ENCODE data around the gene NRP1. TPM values are rescaled to one million over a fixed set of nuclear protein-coding genes. Genes with fewer than 3 reads are reported as not detected.

NRP1 gene
- total and polyA plus RNA-seq, 9 donors, result 39.6 to 134 (median 67.2) TPM

DNA sequence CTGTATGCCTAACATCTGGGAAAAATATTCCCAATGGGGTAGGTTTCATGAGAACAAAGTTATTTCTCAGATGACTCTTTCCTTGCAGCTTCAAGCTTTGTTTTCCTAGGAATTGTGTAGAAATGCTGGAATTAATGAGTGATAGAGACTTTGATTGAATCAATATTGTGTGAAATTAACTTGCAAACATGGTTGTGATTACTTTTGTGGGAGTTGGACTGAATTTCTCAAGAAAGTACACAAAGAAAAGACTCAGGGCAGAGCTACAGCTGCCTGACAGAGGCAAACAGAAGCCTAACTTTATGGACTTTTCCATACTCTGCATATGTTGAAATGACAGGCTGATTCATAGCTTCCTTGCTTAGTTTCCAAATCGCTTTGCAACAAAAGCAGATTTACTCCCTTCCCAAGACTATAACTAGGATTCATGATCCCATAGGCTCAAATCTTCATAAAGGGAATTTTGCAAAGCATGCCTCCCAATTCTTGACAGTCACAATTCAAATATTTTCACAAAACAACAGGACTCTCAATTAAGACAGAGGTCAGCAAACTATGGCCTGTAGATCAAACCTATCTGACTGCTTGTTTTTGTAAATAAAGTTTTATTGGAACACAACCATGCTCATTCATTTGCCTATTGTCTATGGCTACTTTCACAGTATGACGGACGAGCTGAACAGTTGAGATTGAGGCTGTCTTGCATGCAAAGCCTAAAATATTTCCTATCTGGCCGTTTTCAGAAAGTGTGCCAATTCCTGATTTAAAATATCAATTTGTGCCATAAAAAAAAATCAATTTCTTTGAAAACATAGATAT lies 27.6 kb downstream of the NRP1 start:
- Histone ChIP-seq H3K4me1 (ENCODE audit: insufficient read depth) (peaks cover 8% of the 10 kb centered on the region), H3K36me3 (no peaks in the 10 kb centered on the region), H3K27ac (no peak overlapping the region), H3K9me3 (no peaks in the 10 kb centered on the region), H3K4me3 (no peak overlapping the region), H3K27me3 (no peaks in the 10 kb centered on the region)
- no peak for DNase-seq
- no peak for TF ChIP-seq CTCF (IDR thresholded peaks at IDR 0.05)
- no peak for TF ChIP-seq EP300 (IDR thresholded peaks at IDR 0.05)
- no peak for TF ChIP-seq POLR2A (IDR thresholded peaks at IDR 0.05)
- WGBS, 3 donors, result 80 to 84% (median 82%) methylated on average over 4 of the region's 4 CpGs
- intact Hi-C loops (cut with DNase I), result no loop called here

DNA sequence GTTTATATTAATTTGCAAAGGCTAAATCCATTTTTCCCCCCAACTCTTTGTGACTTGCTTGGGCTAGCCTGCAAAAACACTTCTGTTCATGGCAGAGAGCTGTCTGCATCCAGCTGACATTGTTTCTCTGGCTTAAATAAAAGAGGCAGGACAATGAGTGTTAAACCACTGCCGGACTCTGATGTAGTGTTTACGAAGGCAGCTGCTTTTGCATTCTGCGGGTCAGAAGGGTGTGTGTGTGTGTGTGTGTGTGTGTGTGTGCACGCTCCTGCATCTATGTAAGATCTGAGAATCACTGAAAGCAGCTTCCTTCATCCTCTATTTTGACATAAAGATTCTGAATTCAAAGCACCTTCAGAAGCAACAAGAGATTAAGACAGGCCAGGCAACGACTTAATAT lies 28.3 kb downstream of the NRP1 start:
- Histone ChIP-seq H3K27me3 (no peaks in the 10 kb centered on the region), H3K4me3 (no peak overlapping the region), H3K27ac (no peak overlapping the region), H3K36me3 (no peaks in the 10 kb centered on the region), H3K4me1 (ENCODE audit: insufficient read depth) (peaks cover 8% of the 10 kb centered on the region), H3K9me3 (no peaks in the 10 kb centered on the region)
- intact Hi-C loops (cut with DNase I), result no loop called here
- DNase-seq, result no peak
- WGBS, 3 donors, result 31 to 51% (median 50%) methylated on average over 5 of the region's 5 CpGs
- TF ChIP-seq EP300 (IDR thresholded peaks at IDR 0.05) (no peak), CTCF (IDR thresholded peaks at IDR 0.05) (no peak), POLR2A (IDR thresholded peaks at IDR 0.05) (no peak)

GRCh38 chr10:33304423-33305225 lies 29.8 kb downstream of the NRP1 start:
- H3K27me3 ChIP-seq, result no peaks in the 10 kb centered on the region
- H3K4me1 ChIP-seq (ENCODE audit: insufficient read depth), result peaks cover 7% of the 10 kb centered on the region
- intact Hi-C loops (cut with DNase I), result no loop called here
- H3K4me3 ChIP-seq, result no peak overlapping the region
- no peak overlapping the region for H3K27ac ChIP-seq
- 92 to 94% (median 92%) methylated on average over 6 of the region's 6 CpGs for WGBS, 3 donors
- no peaks in the 10 kb centered on the region for H3K36me3 ChIP-seq
- DNase-seq, result no peak
- TF ChIP-seq EP300 (IDR thresholded peaks at IDR 0.05) (no peak), POLR2A (IDR thresholded peaks at IDR 0.05) (no peak), CTCF (IDR thresholded peaks at IDR 0.05) (no peak)
- no peaks in the 10 kb centered on the region for H3K9me3 ChIP-seq

DNA sequence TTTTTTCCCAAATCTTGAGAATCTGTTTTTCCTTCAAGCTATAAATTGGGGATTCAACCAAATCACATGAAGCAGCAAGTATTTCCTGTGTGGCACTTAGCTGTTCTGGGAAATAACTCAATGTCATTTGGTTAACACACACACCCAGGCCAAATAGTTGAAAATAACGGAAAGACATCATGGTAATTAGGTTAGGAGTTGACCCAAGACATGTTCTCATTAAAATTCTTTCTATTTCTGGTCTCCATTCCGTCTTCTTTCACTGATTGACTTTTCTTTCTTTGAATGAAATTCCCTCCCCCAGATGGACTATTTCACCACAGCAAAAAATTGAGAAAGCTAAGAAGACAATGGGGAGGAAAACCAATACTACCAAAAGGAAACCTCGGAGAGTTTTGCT lies 30.5 kb downstream of the NRP1 start:
- intact Hi-C loops (cut with DNase I), result no loop called here
- WGBS, 3 donors, result 59 to 66% (median 63%) methylated on average over 3 of the region's 3 CpGs

More for the DNA sequence above, 30.5 kb downstream of the NRP1 start:
- H3K27me3 ChIP-seq, result no peaks in the 10 kb centered on the region
- H3K36me3 ChIP-seq, result no peaks in the 10 kb centered on the region
- DNase-seq, result no peak
- TF ChIP-seq EP300 (IDR thresholded peaks at IDR 0.05) (no peak), CTCF (IDR thresholded peaks at IDR 0.05) (no peak), POLR2A (IDR thresholded peaks at IDR 0.05) (no peak)
- H3K27ac ChIP-seq, result no peak overlapping the region
- H3K9me3 ChIP-seq, result no peaks in the 10 kb centered on the region
- H3K4me1 ChIP-seq (ENCODE audit: insufficient read depth), result peaks cover 11% of the 10 kb centered on the region
- H3K4me3 ChIP-seq, result no peak overlapping the region
